Stimulated activated CD8-positive, alpha-beta memory T cell treated with anti-CD3 and anti-CD28 coated beads, Interleukin-15, amount 100 ng/mL, for 4 hours (primary cell): ENCODE data around the gene PPP1CA.

Experiments
- DNase-seq, 2 donors: peaks; one replicate each; pipeline ENCODE4 v3.0.0-alpha.2; 2020; ENCODE audit warnings: low read depth in 2 of 2

The PPP1CA gene

GRCh38 chr11:67387069-67387468 lies 14.6 kb downstream of the PPP1CA start:
- DNase-seq, result no peak

DNA sequence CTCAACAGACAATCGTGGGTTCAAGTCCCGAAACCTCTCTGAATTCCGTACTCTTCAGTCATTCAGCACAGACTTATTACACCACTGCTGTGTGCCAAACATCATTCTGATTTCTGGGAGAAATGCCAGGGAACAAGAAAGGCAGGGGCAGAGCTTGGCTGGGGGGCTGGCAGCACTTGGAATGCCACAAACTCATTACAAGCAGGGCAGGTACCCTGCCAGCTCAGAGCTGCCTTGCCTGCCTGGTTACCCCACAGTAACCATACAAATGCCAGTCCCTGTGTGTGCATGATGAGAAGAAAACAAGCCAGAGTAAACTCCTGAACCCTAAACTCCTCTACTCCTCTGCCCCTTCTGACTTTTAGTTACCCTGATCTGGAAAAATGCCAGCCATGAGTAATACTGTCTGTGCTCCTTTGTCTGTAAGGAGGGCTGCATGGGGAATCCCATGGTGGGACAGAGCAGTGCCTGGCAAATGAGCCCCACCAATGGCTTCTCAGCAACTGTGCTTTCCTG lies 16.7 kb downstream of the PPP1CA start:
- DNase-seq, result no peak

GRCh38 chr11:67382276-67383136 lies 19.2 kb downstream of the PPP1CA start:
- peak; percentile 59 to 72 for DNase-seq

- no peak for DNase-seq
Observed at GRCh38 chr11:67381244-67381972, 20.2 kb downstream of the PPP1CA start.

GRCh38 chr11:67379061-67380058 lies 22.3 kb downstream of the PPP1CA start:
- no peak for DNase-seq

- no peak for DNase-seq
Observed at GRCh38 chr11:67378544-67378943, 23.1 kb downstream of the PPP1CA start.

- no peak for DNase-seq
Observed at GRCh38 chr11:67376873-67377808, 24.5 kb downstream of the PPP1CA start.

- no peak for DNase-seq
Observed at GRCh38 chr11:67376063-67376820, 25.4 kb downstream of the PPP1CA start.

DNA sequence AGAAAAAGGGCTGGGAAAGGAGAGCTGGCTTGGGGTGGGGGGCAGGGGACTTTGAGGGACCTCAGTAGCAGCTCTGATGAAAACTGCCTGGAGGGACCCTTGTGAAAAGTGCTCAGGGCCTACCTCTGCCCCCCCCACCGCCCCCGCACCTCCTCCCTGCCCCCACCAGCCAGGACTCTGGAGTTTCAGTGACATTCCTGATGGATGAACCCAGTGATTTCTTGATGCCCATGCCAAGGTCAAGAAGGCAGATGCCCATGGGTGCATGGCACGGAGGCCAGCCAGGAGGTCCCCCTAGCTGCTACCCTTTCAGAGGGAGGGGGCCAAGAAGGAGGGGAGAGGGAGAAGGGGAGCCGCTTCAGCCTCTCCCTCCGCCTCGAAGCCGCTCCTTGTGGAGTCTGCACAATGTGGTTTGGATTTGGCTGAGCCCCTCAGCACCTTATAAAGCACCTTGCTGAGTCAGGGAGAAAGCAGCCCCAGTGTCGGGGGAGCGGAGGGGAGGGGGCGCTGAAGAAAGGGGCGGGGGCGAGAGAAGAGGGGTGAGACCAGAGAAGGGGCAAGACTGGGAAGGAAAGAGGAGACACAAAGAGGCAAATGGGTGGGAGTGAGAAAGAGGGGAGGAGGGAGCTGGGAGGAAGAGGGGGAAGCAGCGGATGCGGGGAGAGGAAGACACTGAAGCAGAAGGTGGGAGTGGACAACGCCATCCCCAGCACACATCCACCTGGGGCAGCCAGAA lies 26.2 kb downstream of the PPP1CA start:
- DNase-seq, result no peak

DNA sequence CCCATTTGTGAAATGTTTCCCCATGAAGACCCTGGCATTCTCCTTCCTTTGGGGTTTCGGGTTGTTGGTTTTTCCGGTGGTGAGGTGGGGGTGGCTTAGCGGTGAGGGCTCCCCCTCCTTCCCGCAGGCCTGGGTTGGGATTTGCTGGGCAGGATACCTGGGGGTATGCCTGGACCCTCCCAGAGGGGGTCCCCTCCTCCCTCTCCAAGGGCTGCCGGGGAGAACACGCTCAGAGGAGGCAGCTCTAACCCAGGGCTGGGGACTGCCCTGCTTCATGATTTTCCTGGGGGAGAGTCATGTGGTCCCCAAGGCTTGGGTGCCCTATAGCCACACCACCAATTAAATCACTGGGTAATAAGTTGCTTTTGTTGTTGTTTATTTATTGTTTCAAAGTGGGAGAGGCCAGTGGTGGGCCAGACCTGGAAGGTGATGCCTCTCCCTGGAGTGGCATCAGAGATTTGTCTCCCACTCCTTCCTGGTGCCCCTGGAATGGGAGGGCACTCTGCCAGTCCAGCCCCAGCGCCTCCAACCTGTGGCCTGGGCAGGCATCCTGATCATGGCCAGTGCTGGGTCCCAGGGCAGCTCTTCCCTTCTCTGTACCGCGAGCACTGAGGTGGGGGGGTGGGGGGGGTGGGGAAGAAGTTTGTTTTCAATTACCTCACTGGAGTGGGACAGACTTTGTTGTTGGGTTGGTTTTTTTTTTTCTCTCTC lies 26.9 kb downstream of the PPP1CA start:
- no peak for DNase-seq

- DNase-seq, result peak; percentile 64 to 68
Observed at GRCh38 chr11:67373648-67374570, 27.7 kb downstream of the PPP1CA start.

DNA sequence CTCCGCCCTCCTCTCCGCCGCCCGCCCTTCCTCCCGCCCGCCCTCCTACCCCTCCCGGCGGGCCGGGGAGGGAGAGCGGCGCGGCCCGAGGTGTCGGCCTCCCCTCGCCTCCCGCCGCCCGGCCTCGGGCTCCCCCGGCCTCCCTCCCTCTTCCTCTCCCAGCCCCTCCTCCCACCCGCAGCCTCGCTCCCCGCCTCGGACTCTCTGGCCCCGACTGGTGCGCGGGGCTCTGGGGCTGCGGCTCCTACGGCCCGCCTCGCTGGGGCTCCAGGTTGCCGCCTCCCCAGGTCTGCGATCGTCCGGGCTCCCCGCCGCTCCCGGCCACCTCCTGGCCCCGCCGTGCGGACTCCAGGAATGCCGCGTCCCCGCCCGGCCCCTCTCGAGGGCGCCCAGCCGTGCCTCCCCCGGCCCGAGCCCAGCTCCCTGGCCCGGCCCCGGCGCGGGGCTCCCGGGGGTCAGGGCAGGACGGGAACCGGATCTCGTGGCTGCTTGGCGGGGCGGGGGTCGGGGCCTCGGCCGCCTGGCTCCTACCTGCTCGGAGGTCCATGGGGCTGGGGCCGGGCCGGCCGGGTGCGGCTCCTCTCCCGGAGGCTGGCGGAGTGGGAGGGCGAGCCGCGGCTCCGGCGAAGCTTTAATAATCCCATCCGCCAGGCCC lies 28.5 kb downstream of the PPP1CA start, which contains the start of gene CLCF1:
Gene CLCF1, minus strand, starts transcription at position 606 of the 655 bp plus-strand sequence. Its CDS starts 59 bp downstream, at position 547.
- no peak for DNase-seq

- DNase-seq, result no peak
Observed at GRCh38 chr11:67372321-67372992, 29.2 kb downstream of the PPP1CA start.

- no peak for DNase-seq
Observed at GRCh38 chr11:67371911-67372320, 29.7 kb downstream of the PPP1CA start.

- no peak for DNase-seq
Observed at GRCh38 chr11:67371189-67371910, 30.3 kb downstream of the PPP1CA start.
